ENCODE results near the gene FOXF1. TPM values are rescaled to one million over a fixed set of nuclear protein-coding genes. Genes with fewer than 3 reads are reported as not detected.

Gene FOXF1
- total RNA-seq, 1 experiment from 2014 or later, result not detected

DNA sequence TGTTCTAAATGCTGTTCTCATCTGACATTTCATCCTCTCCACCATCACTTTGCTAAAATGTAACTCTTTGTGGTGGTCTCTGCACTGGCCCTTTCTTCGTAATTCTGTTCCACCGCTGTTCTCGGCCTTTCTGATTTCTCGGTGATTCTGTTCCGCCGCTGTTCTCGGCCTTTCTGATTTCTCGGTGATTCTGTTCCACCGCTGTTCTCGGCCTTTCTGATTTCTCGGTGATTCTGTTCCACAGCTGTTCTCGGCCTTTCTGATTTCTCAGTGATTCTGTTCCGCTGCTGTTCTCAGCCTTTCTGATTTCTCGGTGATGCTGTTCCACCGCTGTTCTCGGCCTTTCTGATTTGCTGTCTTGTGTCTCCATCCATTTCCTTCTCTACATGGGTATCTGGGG is 12.3 kb downstream of the FOXF1 start (continued):
- TF ChIP-seq, protein P1, sequence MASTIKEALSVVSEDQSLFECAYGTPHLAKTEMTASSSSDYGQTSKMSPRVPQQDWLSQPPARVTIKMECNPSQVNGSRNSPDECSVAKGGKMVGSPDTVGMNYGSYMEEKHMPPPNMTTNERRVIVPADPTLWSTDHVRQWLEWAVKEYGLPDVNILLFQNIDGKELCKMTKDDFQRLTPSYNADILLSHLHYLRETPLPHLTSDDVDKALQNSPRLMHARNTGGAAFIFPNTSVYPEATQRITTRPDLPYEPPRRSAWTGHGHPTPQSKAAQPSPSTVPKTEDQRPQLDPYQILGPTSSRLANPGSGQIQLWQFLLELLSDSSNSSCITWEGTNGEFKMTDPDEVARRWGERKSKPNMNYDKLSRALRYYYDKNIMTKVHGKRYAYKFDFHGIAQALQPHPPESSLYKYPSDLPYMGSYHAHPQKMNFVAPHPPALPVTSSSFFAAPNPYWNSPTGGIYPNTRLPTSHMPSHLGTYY (CRISPR knock-in tag; IDR thresholded peaks at IDR 0.05), result no peak
- TF ChIP-seq, protein P2, sequence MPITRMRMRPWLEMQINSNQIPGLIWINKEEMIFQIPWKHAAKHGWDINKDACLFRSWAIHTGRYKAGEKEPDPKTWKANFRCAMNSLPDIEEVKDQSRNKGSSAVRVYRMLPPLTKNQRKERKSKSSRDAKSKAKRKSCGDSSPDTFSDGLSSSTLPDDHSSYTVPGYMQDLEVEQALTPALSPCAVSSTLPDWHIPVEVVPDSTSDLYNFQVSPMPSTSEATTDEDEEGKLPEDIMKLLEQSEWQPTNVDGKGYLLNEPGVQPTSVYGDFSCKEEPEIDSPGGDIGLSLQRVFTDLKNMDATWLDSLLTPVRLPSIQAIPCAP (CRISPR knock-in tag; IDR thresholded peaks at IDR 0.05), result no peak
- TF ChIP-seq, protein P3, sequence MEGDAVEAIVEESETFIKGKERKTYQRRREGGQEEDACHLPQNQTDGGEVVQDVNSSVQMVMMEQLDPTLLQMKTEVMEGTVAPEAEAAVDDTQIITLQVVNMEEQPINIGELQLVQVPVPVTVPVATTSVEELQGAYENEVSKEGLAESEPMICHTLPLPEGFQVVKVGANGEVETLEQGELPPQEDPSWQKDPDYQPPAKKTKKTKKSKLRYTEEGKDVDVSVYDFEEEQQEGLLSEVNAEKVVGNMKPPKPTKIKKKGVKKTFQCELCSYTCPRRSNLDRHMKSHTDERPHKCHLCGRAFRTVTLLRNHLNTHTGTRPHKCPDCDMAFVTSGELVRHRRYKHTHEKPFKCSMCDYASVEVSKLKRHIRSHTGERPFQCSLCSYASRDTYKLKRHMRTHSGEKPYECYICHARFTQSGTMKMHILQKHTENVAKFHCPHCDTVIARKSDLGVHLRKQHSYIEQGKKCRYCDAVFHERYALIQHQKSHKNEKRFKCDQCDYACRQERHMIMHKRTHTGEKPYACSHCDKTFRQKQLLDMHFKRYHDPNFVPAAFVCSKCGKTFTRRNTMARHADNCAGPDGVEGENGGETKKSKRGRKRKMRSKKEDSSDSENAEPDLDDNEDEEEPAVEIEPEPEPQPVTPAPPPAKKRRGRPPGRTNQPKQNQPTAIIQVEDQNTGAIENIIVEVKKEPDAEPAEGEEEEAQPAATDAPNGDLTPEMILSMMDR (IDR thresholded peaks at IDR 0.05), result no peak

DNA sequence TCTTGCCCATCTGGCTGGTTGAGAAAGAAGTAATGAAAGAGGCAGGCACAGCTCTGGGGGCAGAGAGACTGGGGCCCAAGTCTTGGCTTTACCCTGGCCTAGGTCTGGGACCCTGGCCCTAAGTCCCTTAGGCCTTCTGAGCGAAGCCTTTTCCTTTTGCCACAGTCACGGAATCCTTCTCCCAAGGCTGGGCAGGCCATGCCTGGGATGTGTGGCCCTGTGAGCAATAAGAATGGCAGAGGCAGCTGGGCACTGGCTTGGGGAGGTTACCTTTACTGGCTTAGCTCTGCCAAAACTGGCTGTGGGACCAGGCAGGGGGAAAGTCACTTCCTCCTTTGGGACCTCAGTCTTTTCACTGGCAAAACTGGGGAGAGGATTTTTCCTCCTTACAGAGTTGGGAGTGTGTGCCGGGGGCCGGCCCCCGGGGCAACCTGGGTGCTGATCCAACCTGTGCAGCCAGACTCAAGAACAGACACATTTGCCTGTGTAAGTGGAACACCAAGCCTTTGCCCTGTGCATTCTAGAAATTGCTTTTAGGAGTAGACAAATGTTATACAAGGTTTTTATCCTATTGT is 12.9 kb downstream of the FOXF1 start:
- TF ChIP-seq, protein P4, sequence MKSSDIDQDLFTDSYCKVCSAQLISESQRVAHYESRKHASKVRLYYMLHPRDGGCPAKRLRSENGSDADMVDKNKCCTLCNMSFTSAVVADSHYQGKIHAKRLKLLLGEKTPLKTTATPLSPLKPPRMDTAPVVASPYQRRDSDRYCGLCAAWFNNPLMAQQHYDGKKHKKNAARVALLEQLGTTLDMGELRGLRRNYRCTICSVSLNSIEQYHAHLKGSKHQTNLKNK (CRISPR knock-in tag; IDR thresholded peaks at IDR 0.05), result no peak
- TF ChIP-seq, protein P5, sequence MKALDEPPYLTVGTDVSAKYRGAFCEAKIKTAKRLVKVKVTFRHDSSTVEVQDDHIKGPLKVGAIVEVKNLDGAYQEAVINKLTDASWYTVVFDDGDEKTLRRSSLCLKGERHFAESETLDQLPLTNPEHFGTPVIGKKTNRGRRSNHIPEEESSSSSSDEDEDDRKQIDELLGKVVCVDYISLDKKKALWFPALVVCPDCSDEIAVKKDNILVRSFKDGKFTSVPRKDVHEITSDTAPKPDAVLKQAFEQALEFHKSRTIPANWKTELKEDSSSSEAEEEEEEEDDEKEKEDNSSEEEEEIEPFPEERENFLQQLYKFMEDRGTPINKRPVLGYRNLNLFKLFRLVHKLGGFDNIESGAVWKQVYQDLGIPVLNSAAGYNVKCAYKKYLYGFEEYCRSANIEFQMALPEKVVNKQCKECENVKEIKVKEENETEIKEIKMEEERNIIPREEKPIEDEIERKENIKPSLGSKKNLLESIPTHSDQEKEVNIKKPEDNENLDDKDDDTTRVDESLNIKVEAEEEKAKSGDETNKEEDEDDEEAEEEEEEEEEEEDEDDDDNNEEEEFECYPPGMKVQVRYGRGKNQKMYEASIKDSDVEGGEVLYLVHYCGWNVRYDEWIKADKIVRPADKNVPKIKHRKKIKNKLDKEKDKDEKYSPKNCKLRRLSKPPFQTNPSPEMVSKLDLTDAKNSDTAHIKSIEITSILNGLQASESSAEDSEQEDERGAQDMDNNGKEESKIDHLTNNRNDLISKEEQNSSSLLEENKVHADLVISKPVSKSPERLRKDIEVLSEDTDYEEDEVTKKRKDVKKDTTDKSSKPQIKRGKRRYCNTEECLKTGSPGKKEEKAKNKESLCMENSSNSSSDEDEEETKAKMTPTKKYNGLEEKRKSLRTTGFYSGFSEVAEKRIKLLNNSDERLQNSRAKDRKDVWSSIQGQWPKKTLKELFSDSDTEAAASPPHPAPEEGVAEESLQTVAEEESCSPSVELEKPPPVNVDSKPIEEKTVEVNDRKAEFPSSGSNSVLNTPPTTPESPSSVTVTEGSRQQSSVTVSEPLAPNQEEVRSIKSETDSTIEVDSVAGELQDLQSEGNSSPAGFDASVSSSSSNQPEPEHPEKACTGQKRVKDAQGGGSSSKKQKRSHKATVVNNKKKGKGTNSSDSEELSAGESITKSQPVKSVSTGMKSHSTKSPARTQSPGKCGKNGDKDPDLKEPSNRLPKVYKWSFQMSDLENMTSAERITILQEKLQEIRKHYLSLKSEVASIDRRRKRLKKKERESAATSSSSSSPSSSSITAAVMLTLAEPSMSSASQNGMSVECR (CRISPR knock-in tag; IDR thresholded peaks at IDR 0.05; ENCODE audit: borderline replicate concordance), result no peak
- TF ChIP-seq, protein P6, sequence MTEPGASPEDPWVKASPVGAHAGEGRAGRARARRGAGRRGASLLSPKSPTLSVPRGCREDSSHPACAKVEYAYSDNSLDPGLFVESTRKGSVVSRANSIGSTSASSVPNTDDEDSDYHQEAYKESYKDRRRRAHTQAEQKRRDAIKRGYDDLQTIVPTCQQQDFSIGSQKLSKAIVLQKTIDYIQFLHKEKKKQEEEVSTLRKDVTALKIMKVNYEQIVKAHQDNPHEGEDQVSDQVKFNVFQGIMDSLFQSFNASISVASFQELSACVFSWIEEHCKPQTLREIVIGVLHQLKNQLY (CRISPR knock-in tag; IDR thresholded peaks at IDR 0.05), result no peak
- TF ChIP-seq, protein P7, sequence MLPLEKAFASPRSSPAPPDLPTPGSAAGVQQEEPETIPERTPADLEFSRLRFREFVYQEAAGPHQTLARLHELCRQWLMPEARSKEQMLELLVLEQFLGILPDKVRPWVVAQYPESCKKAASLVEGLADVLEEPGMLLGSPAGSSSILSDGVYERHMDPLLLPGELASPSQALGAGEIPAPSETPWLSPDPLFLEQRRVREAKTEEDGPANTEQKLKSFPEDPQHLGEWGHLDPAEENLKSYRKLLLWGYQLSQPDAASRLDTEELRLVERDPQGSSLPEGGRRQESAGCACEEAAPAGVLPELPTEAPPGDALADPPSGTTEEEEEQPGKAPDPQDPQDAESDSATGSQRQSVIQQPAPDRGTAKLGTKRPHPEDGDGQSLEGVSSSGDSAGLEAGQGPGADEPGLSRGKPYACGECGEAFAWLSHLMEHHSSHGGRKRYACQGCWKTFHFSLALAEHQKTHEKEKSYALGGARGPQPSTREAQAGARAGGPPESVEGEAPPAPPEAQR (CRISPR knock-in tag; IDR thresholded peaks at IDR 0.05), result no peak
- no peak for TF ChIP-seq SMAD3 (CRISPR knock-in tag; IDR thresholded peaks at IDR 0.05; ENCODE audit: borderline replicate concordance)
- TF ChIP-seq, protein P8, sequence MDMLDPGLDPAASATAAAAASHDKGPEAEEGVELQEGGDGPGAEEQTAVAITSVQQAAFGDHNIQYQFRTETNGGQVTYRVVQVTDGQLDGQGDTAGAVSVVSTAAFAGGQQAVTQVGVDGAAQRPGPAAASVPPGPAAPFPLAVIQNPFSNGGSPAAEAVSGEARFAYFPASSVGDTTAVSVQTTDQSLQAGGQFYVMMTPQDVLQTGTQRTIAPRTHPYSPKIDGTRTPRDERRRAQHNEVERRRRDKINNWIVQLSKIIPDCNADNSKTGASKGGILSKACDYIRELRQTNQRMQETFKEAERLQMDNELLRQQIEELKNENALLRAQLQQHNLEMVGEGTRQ (CRISPR knock-in tag; IDR thresholded peaks at IDR 0.05), result no peak
- TF ChIP-seq, protein P9, sequence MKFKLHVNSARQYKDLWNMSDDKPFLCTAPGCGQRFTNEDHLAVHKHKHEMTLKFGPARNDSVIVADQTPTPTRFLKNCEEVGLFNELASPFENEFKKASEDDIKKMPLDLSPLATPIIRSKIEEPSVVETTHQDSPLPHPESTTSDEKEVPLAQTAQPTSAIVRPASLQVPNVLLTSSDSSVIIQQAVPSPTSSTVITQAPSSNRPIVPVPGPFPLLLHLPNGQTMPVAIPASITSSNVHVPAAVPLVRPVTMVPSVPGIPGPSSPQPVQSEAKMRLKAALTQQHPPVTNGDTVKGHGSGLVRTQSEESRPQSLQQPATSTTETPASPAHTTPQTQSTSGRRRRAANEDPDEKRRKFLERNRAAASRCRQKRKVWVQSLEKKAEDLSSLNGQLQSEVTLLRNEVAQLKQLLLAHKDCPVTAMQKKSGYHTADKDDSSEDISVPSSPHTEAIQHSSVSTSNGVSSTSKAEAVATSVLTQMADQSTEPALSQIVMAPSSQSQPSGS (CRISPR knock-in tag; IDR thresholded peaks at IDR 0.05; ENCODE audit: borderline replicate concordance, low read depth), result no peak
- no peak for TF ChIP-seq FOXP1 (CRISPR knock-in tag; IDR thresholded peaks at IDR 0.05; ENCODE audit: borderline replicate concordance)
- TF ChIP-seq SMAD4 (CRISPR knock-in tag; IDR thresholded peaks at IDR 0.05), result no peak
- ChIA-PET CTCF (interaction anchor here (1.0 to 1.5 kb wide), 3 partner anchors 271 to 479 kb away, joined by 4 to 6 read pairs (median 4); no protein-coding TSS in a partner anchor), POLR2A (no interaction called here)
- no peak for ATAC-seq
- DNase-seq (ENCODE audit: low spot score), result no peak
- H3K27me3 Mint-ChIP-seq (ENCODE audit: low read depth), result peaks cover 31% of the 10 kb centered on the region
- H3K36me3 Mint-ChIP-seq, result no peaks in the 10 kb centered on the region; the same call in 1 of the 2 replicates
- H3K27ac Mint-ChIP-seq, result no peak overlapping the region
- H3K9me3 Mint-ChIP-seq, result peaks cover 13% of the 10 kb centered on the region; the same call in 1 of the 2 replicates
- no peak overlapping the region for H3K4me3 Mint-ChIP-seq
- no peaks in the 10 kb centered on the region; the same call in 1 of the 2 replicates for H3K4me1 Mint-ChIP-seq

All from WTC11 (cell line).